ENCODE measurements around the gene LFNG.

LFNG gene

GRCh38 chr7:2512179-2512661 lies 7.4 kb upstream of the LFNG start:
- Mint-ChIP-seq H3K4me3 (peak overlapping the region; percentile 42), H3K27me3 (ENCODE audit: low read depth) (peaks cover 7% of the 10 kb centered on the region), H3K27ac (peak overlapping the region; percentile 82), H3K9me3 (no peaks in the 10 kb centered on the region), H3K4me1 (ENCODE audit: low read depth) (peaks cover 37% of the 10 kb centered on the region), H3K36me3 (ENCODE audit: low read depth) (no peaks in the 10 kb centered on the region)
- DNase-seq (ENCODE audit: low spot score), result no peak

- DNase-seq (ENCODE audit: low spot score), result no peak
These were observed 6.9 kb upstream of the LFNG start for GRCh38 chr7:2512713-2513112.

DNA sequence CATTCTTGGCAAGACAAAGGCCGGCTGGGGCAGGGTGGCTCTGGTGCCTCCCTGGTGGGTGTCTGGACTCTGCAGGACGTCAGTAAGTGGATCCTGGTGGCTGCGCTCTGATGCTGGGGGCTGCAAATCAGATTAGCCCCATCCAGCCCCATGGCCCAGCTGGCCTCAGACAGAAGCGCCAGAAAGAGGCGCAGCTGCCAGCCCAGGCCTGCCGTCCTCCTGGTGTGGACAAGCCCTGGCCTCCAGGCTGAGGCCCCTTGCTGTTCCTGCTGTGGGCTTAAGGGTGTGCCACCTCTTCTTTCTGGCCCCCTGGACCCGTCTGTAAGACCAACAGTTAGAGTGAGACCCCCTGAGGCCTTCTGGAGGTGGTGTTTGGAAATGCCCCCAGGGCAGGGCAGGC lies 5.9 kb upstream of the LFNG start:
- no peaks in the 10 kb centered on the region for H3K36me3 Mint-ChIP-seq (ENCODE audit: low read depth)
- no peak overlapping the region for H3K27ac Mint-ChIP-seq
- peaks cover 35% of the 10 kb centered on the region for H3K4me1 Mint-ChIP-seq (ENCODE audit: low read depth)
- H3K27me3 Mint-ChIP-seq (ENCODE audit: low read depth), result peaks cover 19% of the 10 kb centered on the region
- no peaks in the 10 kb centered on the region for H3K9me3 Mint-ChIP-seq
- DNase-seq (ENCODE audit: low spot score), result no peak
- no peak overlapping the region for H3K4me3 Mint-ChIP-seq

More at GRCh38 chr7:2512713-2513112, 6.9 kb upstream of the LFNG start:
- H3K27ac Mint-ChIP-seq, result peak overlapping the region; percentile 72
- no peaks in the 10 kb centered on the region for H3K9me3 Mint-ChIP-seq
- H3K4me1 Mint-ChIP-seq (ENCODE audit: low read depth), result peaks cover 40% of the 10 kb centered on the region
- H3K36me3 Mint-ChIP-seq (ENCODE audit: low read depth), result no peaks in the 10 kb centered on the region
- peak overlapping the region; percentile 19 for H3K4me3 Mint-ChIP-seq
- peaks cover 12% of the 10 kb centered on the region for H3K27me3 Mint-ChIP-seq (ENCODE audit: low read depth)

DNA sequence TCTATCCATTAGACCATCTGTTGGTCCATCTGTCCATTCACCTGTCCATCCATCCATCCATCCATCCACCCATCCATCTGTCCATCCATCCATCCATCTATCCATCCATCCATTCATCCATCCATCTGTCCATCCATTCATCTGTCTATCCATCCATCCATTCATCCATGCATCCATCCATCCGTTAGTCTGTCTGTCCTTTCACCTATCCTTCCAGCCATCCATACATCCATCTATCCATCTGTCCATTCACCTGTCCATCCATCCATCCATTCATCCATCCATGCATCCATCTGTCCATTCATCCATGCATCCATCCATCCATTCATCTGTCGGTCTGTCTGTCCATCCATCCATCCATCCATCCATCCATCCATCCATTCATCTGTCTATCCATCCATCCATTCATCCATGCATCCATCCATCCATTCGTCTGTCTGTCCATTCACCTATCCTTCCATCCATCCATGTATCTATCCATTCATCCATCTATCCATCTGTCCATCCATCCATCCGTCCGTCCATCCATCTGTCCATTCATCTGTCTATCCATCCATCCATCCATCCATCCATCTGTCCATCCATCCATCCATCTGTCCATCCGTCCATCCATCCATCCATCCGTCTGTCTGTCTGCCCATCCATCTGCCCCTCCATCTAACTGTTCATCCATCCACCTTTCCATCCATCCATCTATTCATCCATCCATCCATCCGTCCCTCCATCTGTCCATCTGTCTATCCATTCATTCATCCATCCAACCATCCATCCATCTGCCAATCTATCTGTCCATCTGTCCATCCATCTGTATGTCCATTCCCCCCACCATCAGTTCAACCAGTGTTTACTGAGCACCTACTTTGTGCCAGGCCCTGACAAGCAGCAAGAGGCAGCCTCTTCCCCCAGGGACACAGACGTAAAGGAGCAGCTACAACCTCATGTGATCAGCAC lies 4.8 kb upstream of the LFNG start:
- peaks cover 19% of the 10 kb centered on the region for H3K27me3 Mint-ChIP-seq (ENCODE audit: low read depth)
- no peak for DNase-seq (ENCODE audit: low spot score)
- peaks cover 25% of the 10 kb centered on the region for H3K4me1 Mint-ChIP-seq (ENCODE audit: low read depth)
- no peak overlapping the region for H3K27ac Mint-ChIP-seq
- no peak overlapping the region for H3K4me3 Mint-ChIP-seq
- no peaks in the 10 kb centered on the region for H3K36me3 Mint-ChIP-seq (ENCODE audit: low read depth)
- no peaks in the 10 kb centered on the region for H3K9me3 Mint-ChIP-seq

DNA sequence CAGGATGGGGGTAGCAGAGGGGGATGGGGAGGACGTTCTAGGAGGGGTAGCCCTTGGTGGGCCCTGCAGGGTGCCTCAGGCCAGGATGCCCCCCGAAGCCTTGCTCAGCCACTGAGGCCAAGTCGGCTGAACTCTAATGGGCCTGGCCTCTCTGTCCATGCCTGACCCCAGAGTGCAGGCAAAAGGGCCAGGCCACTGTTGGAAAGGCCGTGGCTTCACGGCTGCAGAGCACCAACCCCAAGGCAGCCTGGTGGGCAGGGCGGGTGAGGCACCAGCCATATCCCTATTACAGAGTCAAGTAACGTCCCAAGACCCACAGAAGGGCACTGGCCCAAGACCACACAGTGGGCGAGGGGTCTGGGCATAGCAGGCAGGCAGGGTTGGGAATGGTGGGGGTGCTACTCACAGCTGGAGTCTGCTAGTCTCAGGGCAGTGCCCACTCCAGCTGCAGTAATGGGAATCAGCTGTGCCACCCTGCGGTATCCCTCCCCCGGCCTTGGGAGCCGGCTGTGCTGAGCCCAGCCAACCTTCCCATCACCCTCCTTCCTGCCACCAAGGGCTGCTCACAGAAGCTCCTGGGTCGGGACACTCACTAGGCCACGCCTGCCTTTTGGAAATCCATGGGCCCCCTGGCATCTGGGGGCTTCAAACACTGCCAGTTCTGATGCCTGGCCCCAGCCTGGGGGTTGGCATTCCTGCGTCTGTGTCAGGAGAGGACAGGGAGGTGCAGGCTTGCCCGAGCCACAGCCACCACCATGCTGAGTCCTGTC lies 4.0 kb upstream of the LFNG start:
- H3K4me1 Mint-ChIP-seq (ENCODE audit: low read depth), result peaks cover 19% of the 10 kb centered on the region
- peaks cover 19% of the 10 kb centered on the region for H3K27me3 Mint-ChIP-seq (ENCODE audit: low read depth)
- H3K27ac Mint-ChIP-seq, result no peak overlapping the region
- H3K36me3 Mint-ChIP-seq (ENCODE audit: low read depth), result peaks cover 2% of the 10 kb centered on the region
- H3K4me3 Mint-ChIP-seq, result no peak overlapping the region
- H3K9me3 Mint-ChIP-seq, result no peaks in the 10 kb centered on the region
- DNase-seq (ENCODE audit: low spot score), result no peak

- Mint-ChIP-seq H3K4me1 (ENCODE audit: low read depth) (peaks cover 17% of the 10 kb centered on the region), H3K9me3 (no peaks in the 10 kb centered on the region), H3K4me3 (no peak overlapping the region), H3K27ac (no peak overlapping the region), H3K36me3 (ENCODE audit: low read depth) (peaks cover 5% of the 10 kb centered on the region), H3K27me3 (ENCODE audit: low read depth) (peaks cover 19% of the 10 kb centered on the region)
- no peak for DNase-seq (ENCODE audit: low spot score)
These were observed 3.4 kb upstream of the LFNG start for GRCh38 chr7:2516194-2516555.

- peaks cover 19% of the 10 kb centered on the region for H3K27me3 Mint-ChIP-seq (ENCODE audit: low read depth)
- H3K4me1 Mint-ChIP-seq (ENCODE audit: low read depth), result peaks cover 18% of the 10 kb centered on the region
- no peaks in the 10 kb centered on the region for H3K9me3 Mint-ChIP-seq
- H3K4me3 Mint-ChIP-seq, result no peak overlapping the region
- no peak for DNase-seq (ENCODE audit: low spot score)
- no peak overlapping the region for H3K27ac Mint-ChIP-seq
- peaks cover 12% of the 10 kb centered on the region for H3K36me3 Mint-ChIP-seq (ENCODE audit: low read depth)
These were observed 2.5 kb upstream of the LFNG start for GRCh38 chr7:2517026-2517425.

- Mint-ChIP-seq H3K36me3 (ENCODE audit: low read depth) (peaks cover 20% of the 10 kb centered on the region), H3K9me3 (no peaks in the 10 kb centered on the region), H3K27me3 (ENCODE audit: low read depth) (peaks cover 16% of the 10 kb centered on the region), H3K4me3 (peak overlapping the region; percentile 69), H3K4me1 (ENCODE audit: low read depth) (peaks cover 17% of the 10 kb centered on the region), H3K27ac (no peak overlapping the region)
- DNase-seq (ENCODE audit: low spot score), result no peak
These were observed 1.7 kb upstream of the LFNG start for GRCh38 chr7:2517678-2518507.

DNA sequence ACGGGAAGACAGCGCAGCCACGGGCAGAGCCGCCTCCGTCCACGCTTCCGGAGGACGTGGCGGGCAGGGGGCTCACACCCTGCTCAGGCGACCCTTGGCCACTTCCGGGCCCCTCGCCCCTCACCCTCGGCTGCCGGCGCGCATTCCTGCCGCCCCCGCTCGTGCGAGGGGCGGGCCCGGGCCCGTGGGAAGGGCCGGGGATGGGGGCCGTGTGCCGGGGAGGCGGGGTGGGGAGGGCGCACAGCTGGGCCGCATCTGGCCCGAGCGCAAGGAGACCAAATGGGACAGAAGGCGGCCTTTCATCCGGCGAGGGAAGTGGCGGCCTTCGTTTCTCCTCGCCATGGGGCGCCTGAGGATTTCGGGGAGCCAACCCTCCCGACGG lies 846 bp upstream of the LFNG start:
- no peaks in the 10 kb centered on the region for H3K9me3 Mint-ChIP-seq
- H3K4me1 Mint-ChIP-seq (ENCODE audit: low read depth), result peaks cover 19% of the 10 kb centered on the region
- H3K27me3 Mint-ChIP-seq (ENCODE audit: low read depth), result peaks cover 14% of the 10 kb centered on the region
- no peak overlapping the region for H3K27ac Mint-ChIP-seq
- no peak for DNase-seq (ENCODE audit: low spot score)
- H3K36me3 Mint-ChIP-seq (ENCODE audit: low read depth), result peaks cover 23% of the 10 kb centered on the region
- H3K4me3 Mint-ChIP-seq, result peak overlapping the region; percentile 69

DNA sequence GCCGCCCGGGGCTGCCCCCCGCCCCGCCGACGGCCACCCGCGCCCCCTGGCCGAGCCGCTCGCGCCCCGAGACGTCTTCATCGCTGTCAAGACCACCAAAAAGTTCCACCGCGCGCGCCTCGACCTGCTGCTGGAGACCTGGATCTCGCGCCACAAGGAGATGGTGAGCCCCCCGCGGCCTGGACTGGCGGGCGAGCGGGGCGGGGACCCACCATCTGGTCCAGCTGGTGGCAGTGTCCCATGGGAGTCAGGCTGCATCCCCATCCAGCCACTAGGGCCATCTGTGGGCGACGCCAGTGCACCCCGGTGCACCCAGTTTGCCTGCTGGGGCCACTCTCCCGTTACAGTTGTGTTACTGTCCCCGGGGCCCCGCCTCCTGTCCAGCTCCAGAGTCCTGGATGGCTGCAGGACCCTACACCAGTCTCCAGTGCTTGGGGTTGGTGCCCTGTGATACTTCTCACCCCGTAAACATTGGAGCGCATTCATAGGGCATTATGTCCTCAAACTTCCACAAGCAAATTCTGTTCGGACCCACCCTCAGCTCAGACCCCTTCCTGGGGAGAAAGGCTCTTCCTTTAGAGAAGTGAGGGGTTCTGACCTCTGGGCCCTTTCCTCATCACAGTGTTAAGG lies 672 bp downstream of the LFNG start:
- DNase-seq (ENCODE audit: low spot score), result peak; percentile 49
- Mint-ChIP-seq H3K9me3 (no peaks in the 10 kb centered on the region), H3K36me3 (ENCODE audit: low read depth) (peaks cover 23% of the 10 kb centered on the region), H3K4me1 (ENCODE audit: low read depth) (peaks cover 19% of the 10 kb centered on the region), H3K27me3 (ENCODE audit: low read depth) (peaks cover 14% of the 10 kb centered on the region), H3K4me3 (peak overlapping the region; percentile 96), H3K27ac (peak overlapping the region; percentile 71)

- peaks cover 26% of the 10 kb centered on the region for H3K36me3 Mint-ChIP-seq (ENCODE audit: low read depth)
- peak overlapping the region; percentile 71 for H3K27ac Mint-ChIP-seq
- H3K4me3 Mint-ChIP-seq, result peak overlapping the region; percentile 96
- H3K9me3 Mint-ChIP-seq, result no peaks in the 10 kb centered on the region
- DNase-seq (ENCODE audit: low spot score), result no peak
- H3K27me3 Mint-ChIP-seq (ENCODE audit: low read depth), result peaks cover 14% of the 10 kb centered on the region
- H3K4me1 Mint-ChIP-seq (ENCODE audit: low read depth), result peaks cover 19% of the 10 kb centered on the region
These were observed 1.3 kb downstream of the LFNG start for GRCh38 chr7:2520761-2521290.

GRCh38 chr7:2521341-2521745 lies 1.8 kb downstream of the LFNG start:
- H3K9me3 Mint-ChIP-seq, result no peaks in the 10 kb centered on the region
- peaks cover 29% of the 10 kb centered on the region for H3K36me3 Mint-ChIP-seq (ENCODE audit: low read depth)
- peaks cover 19% of the 10 kb centered on the region for H3K4me1 Mint-ChIP-seq (ENCODE audit: low read depth)
- peaks cover 14% of the 10 kb centered on the region for H3K27me3 Mint-ChIP-seq (ENCODE audit: low read depth)
- H3K27ac Mint-ChIP-seq, result peak overlapping the region; percentile 75
- DNase-seq (ENCODE audit: low spot score), result no peak
- H3K4me3 Mint-ChIP-seq, result peak overlapping the region; percentile 97
